ENCODE measurements around the gene LCK.
A peak's percentile ranks its signal among the peaks of the same experiment; 100 is the strongest.

The LCK gene

DNA sequence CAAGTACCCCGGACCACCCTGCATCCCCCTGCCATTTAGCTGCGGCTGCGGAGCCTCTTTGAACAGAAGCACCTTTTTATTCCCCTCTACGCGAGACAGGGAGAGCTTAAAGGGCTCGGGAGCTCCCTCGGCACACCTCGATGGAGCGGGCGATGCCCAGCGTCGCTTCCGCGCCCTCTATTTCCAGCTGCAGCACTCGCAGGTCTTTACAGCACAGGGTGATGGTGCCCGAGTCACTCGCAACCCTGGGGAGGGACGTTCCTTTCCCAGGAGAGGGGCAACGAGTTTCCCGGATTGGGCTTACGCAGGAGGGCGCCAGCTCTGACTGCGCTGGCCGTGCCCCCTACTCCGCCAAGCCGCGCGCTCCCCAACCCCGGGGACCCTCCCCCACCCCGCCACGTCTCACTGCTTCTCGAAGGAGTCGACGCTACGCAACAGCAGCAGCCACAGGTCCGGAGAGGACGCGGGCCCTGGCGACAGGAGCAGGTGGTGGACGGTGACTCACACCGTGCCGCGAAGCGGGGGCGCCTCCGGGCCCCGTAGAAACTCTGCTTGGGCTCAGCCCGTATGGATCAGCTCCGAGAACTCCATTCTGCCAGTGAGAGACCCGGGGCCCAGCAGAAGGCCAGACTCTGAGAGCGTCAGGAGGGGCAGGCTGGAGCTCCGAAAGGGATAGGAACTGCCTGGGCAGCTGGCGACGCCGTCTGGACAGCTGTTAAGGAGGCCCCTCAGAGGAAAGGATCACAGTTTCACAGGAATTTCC lies 9.9 kb upstream of the LCK start:
- H3K27me3 ChIP-seq, result no peaks in the 10 kb centered on the region
- TF ChIP-seq, protein P1, sequence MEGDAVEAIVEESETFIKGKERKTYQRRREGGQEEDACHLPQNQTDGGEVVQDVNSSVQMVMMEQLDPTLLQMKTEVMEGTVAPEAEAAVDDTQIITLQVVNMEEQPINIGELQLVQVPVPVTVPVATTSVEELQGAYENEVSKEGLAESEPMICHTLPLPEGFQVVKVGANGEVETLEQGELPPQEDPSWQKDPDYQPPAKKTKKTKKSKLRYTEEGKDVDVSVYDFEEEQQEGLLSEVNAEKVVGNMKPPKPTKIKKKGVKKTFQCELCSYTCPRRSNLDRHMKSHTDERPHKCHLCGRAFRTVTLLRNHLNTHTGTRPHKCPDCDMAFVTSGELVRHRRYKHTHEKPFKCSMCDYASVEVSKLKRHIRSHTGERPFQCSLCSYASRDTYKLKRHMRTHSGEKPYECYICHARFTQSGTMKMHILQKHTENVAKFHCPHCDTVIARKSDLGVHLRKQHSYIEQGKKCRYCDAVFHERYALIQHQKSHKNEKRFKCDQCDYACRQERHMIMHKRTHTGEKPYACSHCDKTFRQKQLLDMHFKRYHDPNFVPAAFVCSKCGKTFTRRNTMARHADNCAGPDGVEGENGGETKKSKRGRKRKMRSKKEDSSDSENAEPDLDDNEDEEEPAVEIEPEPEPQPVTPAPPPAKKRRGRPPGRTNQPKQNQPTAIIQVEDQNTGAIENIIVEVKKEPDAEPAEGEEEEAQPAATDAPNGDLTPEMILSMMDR (IDR thresholded peaks at IDR 0.05; ENCODE audit: low read depth, low read length), result no peak
- peak overlapping the region; percentile 64 for H3K4me3 ChIP-seq (ENCODE audit: low read depth, low read length)
- H3K4me1 ChIP-seq, result no peaks in the 10 kb centered on the region
- no peaks in the 10 kb centered on the region for H3K9me3 ChIP-seq
- peak; percentile 46 for DNase-seq
- H3K36me3 ChIP-seq, result no peaks in the 10 kb centered on the region

GRCh38 chr1:32242341-32242851 lies 8.7 kb upstream of the LCK start:
- DNase-seq, result no peak
- Histone ChIP-seq H3K4me1 (no peaks in the 10 kb centered on the region), H3K27me3 (no peaks in the 10 kb centered on the region), H3K36me3 (no peaks in the 10 kb centered on the region), H3K9me3 (no peaks in the 10 kb centered on the region), H3K4me3 (ENCODE audit: low read depth, low read length) (no peak overlapping the region)
- TF ChIP-seq, protein P1 (IDR thresholded peaks at IDR 0.05; ENCODE audit: low read depth, low read length), result no peak

GRCh38 chr1:32246888-32247273 lies 4.2 kb upstream of the LCK start, which contains the start of gene FAM167B:
TSS of gene FAM167B (plus strand) at chr1:32247222. CDS start at chr1:32247422, 200 bp downstream.
- TF ChIP-seq, protein P1 (IDR thresholded peaks at IDR 0.05; ENCODE audit: low read depth, low read length), result no peak
- Histone ChIP-seq H3K9me3 (no peaks in the 10 kb centered on the region), H3K4me1 (no peaks in the 10 kb centered on the region), H3K27me3 (no peaks in the 10 kb centered on the region), H3K4me3 (ENCODE audit: low read depth, low read length) (no peak within 1 kb of the TSS), H3K36me3 (no peaks in the 10 kb centered on the region)
- DNase-seq, result no peak

- no peak for DNase-seq
- H3K4me3 ChIP-seq (ENCODE audit: low read depth, low read length), result no peak overlapping the region
- no peaks in the 10 kb centered on the region for H3K9me3 ChIP-seq
- H3K27me3 ChIP-seq, result no peaks in the 10 kb centered on the region
- TF ChIP-seq, protein P1 (IDR thresholded peaks at IDR 0.05; ENCODE audit: low read depth, low read length), result no peak
- H3K36me3 ChIP-seq, result no peaks in the 10 kb centered on the region
- no peaks in the 10 kb centered on the region for H3K4me1 ChIP-seq
Measured at GRCh38 chr1:32247452-32247851, 3.6 kb upstream of the LCK start.

- H3K4me3 ChIP-seq (ENCODE audit: low read depth, low read length), result no peak overlapping the region
- H3K36me3 ChIP-seq, result no peaks in the 10 kb centered on the region
- H3K9me3 ChIP-seq, result no peaks in the 10 kb centered on the region
- no peaks in the 10 kb centered on the region for H3K4me1 ChIP-seq
- DNase-seq, result peak; percentile 71
- H3K27me3 ChIP-seq, result no peaks in the 10 kb centered on the region
- TF ChIP-seq, protein P1 (IDR thresholded peaks at IDR 0.05; ENCODE audit: low read depth, low read length), result peak; percentile 52
Measured at GRCh38 chr1:32247983-32248889, 2.8 kb upstream of the LCK start.

Measured in BE2C (cell line).